Right forelimb (tissue), 1 donor: ENCODE results near the gene RPRML.
"Not testable (repeated sequence)": the region's sequence is repeated elsewhere in the genome, so short reads cannot be mapped to it uniquely, and the experiment has no call there.

Experiments
- DNase-seq: peaks from one replicate; pipeline ENCODE4 v3.0.0-alpha.2; 2018

RPRML gene

GRCh38 chr17:46975287-46975686 is 3.8 kb downstream of the RPRML start:
- no peak for DNase-seq

GRCh38 chr17:46974086-46974485 is 5.0 kb downstream of the RPRML start:
- peak; percentile 19 for DNase-seq

GRCh38 chr17:46972346-46972745 is 6.7 kb downstream of the RPRML start:
- no peak for DNase-seq

GRCh38 chr17:46971647-46972300 is 7.3 kb downstream of the RPRML start:
- DNase-seq: peak; percentile 7

- DNase-seq: peak; percentile 31
Measured at GRCh38 chr17:46968896-46969295, 10.2 kb downstream of the RPRML start.

GRCh38 chr17:46968224-46968834 is 10.7 kb downstream of the RPRML start:
- no peak for DNase-seq

- DNase-seq: peak; percentile 47
Measured at GRCh38 chr17:46964315-46965265, 14.5 kb downstream of the RPRML start.

GRCh38 chr17:46963571-46963970 is 15.5 kb downstream of the RPRML start:
- no peak for DNase-seq

- peak; percentile 6 for DNase-seq
Measured at GRCh38 chr17:46962374-46962790, 16.7 kb downstream of the RPRML start.

GRCh38 chr17:46960152-46960551 is 18.9 kb downstream of the RPRML start:
- no peak for DNase-seq

GRCh38 chr17:46958041-46958591 is 20.9 kb downstream of the RPRML start:
- no peak for DNase-seq

- DNase-seq: not testable (repeated sequence)
Measured at GRCh38 chr17:46953191-46953590, 25.9 kb downstream of the RPRML start.

- peak; percentile 17 for DNase-seq
Measured at GRCh38 chr17:46952115-46952514, 26.9 kb downstream of the RPRML start.

- no peak for DNase-seq
Measured at GRCh38 chr17:46951706-46952105, 27.3 kb downstream of the RPRML start.

- peak; percentile 10 for DNase-seq
Measured at GRCh38 chr17:46950997-46951621, 27.9 kb downstream of the RPRML start.

- DNase-seq: peak; percentile 16
Measured at GRCh38 chr17:46950342-46950996, 28.6 kb downstream of the RPRML start.

GRCh38 chr17:46949291-46950174 is 29.5 kb downstream of the RPRML start:
- peak; percentile 6 for DNase-seq

GRCh38 chr17:46948544-46948943 is 30.5 kb downstream of the RPRML start:
- DNase-seq: no peak

GRCh38 chr17:46947216-46947615 is 31.8 kb downstream of the RPRML start:
- no peak for DNase-seq

GRCh38 chr17:46944931-46945330 is 34.1 kb downstream of the RPRML start:
- no peak for DNase-seq
